GM12878 (cell line): ENCODE results near the gene CYP46A1. TPM values are rescaled to one million over a fixed set of nuclear protein-coding genes. Genes with fewer than 3 reads are reported as not detected.

ENCODE experiments used
- ATAC-seq: fragments of 200-7000 bp; cut with Tn5 transposase; 3 replicates; pipeline ENCODE4 v1.9.1; 2020; ENCODE audit warnings: mild to moderate bottlenecking, moderate library complexity
- BruUV-seq: library from RNA; stranded (reverse); fragments of 400-500 nt; replicated peaks from 2 replicates; lab custom pipeline; 2021; lab: Mats Ljungman, UMichigan
- CTCF ChIA-PET: fragments of 300-600 bp; sonication (Branson Sonifier 250); formaldehyde crosslinking; extraction: SDS; loops from one replicate; lab custom pipeline; 2021; ENCODE audit warnings: inconsistent platforms; lab: Yijun Ruan, JAX
- POLR2A ChIA-PET: fragments of 350-600 bp; formaldehyde crosslinking; extraction: SDS; loops from one replicate; lab custom pipeline; 2021; ENCODE audit warnings: inconsistent platforms; lab: Charles Lee
- RAD21 ChIA-PET: fragments of 300-600 bp; sonication (Branson Sonifier 250); formaldehyde crosslinking; loops from one replicate; lab custom pipeline; 2023; ENCODE audit warnings: antibody characterized with exemption; ENCODE audit not compliant: unreplicated experiment; lab: Charles Lee
- SMC1A ChIA-PET: fragments of 300-600 bp; sonication (Branson Sonifier 250); formaldehyde crosslinking; loops from one replicate; lab custom pipeline; 2023; ENCODE audit not compliant: unreplicated experiment, uncharacterized antibody; lab: Charles Lee
- DNase-seq: peaks from one replicate; pipeline ENCODE4 v3.0.0-alpha.2; 2011; ENCODE audit warnings: low read depth, low spot score
- FAIRE-seq: peaks from 3 replicates; lab custom pipeline; 2011; peaks lifted over from hg19 to GRCh38; lab: Jason Lieb, UNC
- H2AFZ ChIP-seq: 2 replicates; pipeline ENCODE4 v1.6.0; 2011; ENCODE audit warnings: low read depth, low read length, control low read depth; ENCODE audit not compliant: control insufficient read depth
- H3K27ac ChIP-seq: 2 replicates; pipeline ENCODE4 v1.5.1; 2011; ENCODE audit warnings: control low read depth; ENCODE audit not compliant: control insufficient read depth, insufficient read depth
- H3K27me3 ChIP-seq, 2 experiments: replicated peaks in 1 of 2; 2 replicates each; pipeline versions ENCODE4 v1.6.0 to v1.6.1; 2011; ENCODE audit warnings: low read length in 1 of 2; ENCODE audit not compliant: control insufficient read depth in 2 of 2, insufficient read depth in 2 of 2
- H3K36me3 ChIP-seq, 2 experiments: 2 replicates each; pipeline ENCODE4 v1.5.1; 2011; ENCODE audit warnings: low read length in 1 of 2; ENCODE audit not compliant: control insufficient read depth in 2 of 2, insufficient read depth in 2 of 2
- H3K4me1 ChIP-seq: 2 replicates; pipeline ENCODE4 v1.6.1; 2011; ENCODE audit warnings: mild to moderate bottlenecking, low read length, moderate library complexity, mixed read lengths; ENCODE audit not compliant: control insufficient read depth, insufficient read depth
- H3K4me2 ChIP-seq: 2 replicates; pipeline ENCODE4 v1.6.0; 2011; ENCODE audit warnings: control low read depth; ENCODE audit not compliant: control insufficient read depth, insufficient read depth
- H3K4me3 ChIP-seq: fragments of 200-600 bp; sonication (generic); 2 replicates; pipeline ENCODE4 v1.5.1; 2016
- H3K79me2 ChIP-seq: 2 replicates; pipeline ENCODE4 v1.6.0; 2011; ENCODE audit warnings: low read length; ENCODE audit not compliant: control insufficient read depth, insufficient read depth
- H3K9ac ChIP-seq: 2 replicates; pipeline ENCODE4 v1.8.0; 2011; ENCODE audit warnings: low read length, control low read depth, mixed read lengths; ENCODE audit not compliant: control insufficient read depth, insufficient read depth
- H3K9me3 ChIP-seq: replicated peaks from 3 replicates; pipeline ENCODE4 v1.5.1; 2011; ENCODE audit warnings: mild to moderate bottlenecking, low read length; ENCODE audit not compliant: control insufficient read depth, insufficient read depth
- H4K20me1 ChIP-seq: 2 replicates; pipeline ENCODE4 v1.6.0; 2011; ENCODE audit not compliant: control insufficient read depth, insufficient read depth
- BACH1 ChIP-seq: fragments of 450-650 bp; IDR thresholded peaks from 2 replicates; pipeline ENCODE4 v1.6.1; 2017; ENCODE audit warnings: mild to moderate bottlenecking, borderline replicate concordance
- CHD1 ChIP-seq: IDR thresholded peaks from 2 replicates; pipeline ENCODE4 v1.6.1; 2012; ENCODE audit warnings: low read depth, low read length, improper control_type of control experiment
- CREM ChIP-seq: IDR thresholded peaks from 2 replicates; pipeline ENCODE4 v1.6.1; 2014; ENCODE audit warnings: antibody characterized with exemption, low read depth
- ELK1 ChIP-seq: IDR thresholded peaks from 2 replicates; pipeline ENCODE4 v1.6.1; 2012; ENCODE audit warnings: low read depth, low read length, improper control_type of control experiment
- HDAC2 ChIP-seq: fragments of 200-600 bp; sonication (generic); IDR thresholded peaks from 2 replicates; pipeline ENCODE4 v1.6.1; 2017
- MLLT1 ChIP-seq: fragments of 450-650 bp; IDR thresholded peaks from 2 replicates; pipeline ENCODE4 v1.6.1; 2016; ENCODE audit warnings: mild to moderate bottlenecking
- NBN ChIP-seq: fragments of 450-650 bp; IDR thresholded peaks from 2 replicates; pipeline ENCODE4 v1.6.1; 2016
- NR2F1 ChIP-seq: fragments of 450-650 bp; conservative IDR thresholded peaks from 2 replicates; pipeline ENCODE4 v1.6.1; 2017; ENCODE audit warnings: mild to moderate bottlenecking
- PAX5 ChIP-seq: IDR thresholded peaks from 2 replicates; pipeline ENCODE4 v1.6.1; 2011; ENCODE audit warnings: low read depth, low read length, borderline replicate concordance
- POLR2AphosphoS2 ChIP-seq: IDR thresholded peaks from 2 replicates; pipeline ENCODE4 v1.6.1; 2011; ENCODE audit warnings: low read depth, mild to moderate bottlenecking, low read length, improper control_type of control experiment, moderate library complexity
- STAT3 ChIP-seq: IDR thresholded peaks from 2 replicates; pipeline ENCODE4 v1.6.1; 2011; ENCODE audit warnings: low read depth, low read length, improper control_type of control experiment
- SUZ12 ChIP-seq: fragments of 200-600 bp; sonication (generic); IDR thresholded peaks from one replicate; pipeline ENCODE4 v1.6.1; 2018; ENCODE audit warnings: antibody characterized with exemption, mild to moderate bottlenecking; ENCODE audit not compliant: unreplicated experiment
- TBL1XR1 ChIP-seq: IDR thresholded peaks from 2 replicates; pipeline ENCODE4 v1.6.1; 2012; ENCODE audit warnings: low read depth, low read length, improper control_type of control experiment
- YBX1 ChIP-seq: fragments of 450-650 bp; IDR thresholded peaks from 2 replicates; pipeline ENCODE4 v1.6.1; 2016; ENCODE audit warnings: antibody characterized with exemption
- ZBTB33 ChIP-seq: fragments of 450-650 bp; IDR thresholded peaks from 2 replicates; pipeline ENCODE4 v1.6.1; 2017; ENCODE audit warnings: mild to moderate bottlenecking
- ZNF274 ChIP-seq: IDR thresholded peaks from one replicate; pipeline ENCODE4 v1.8.0; 2011; ENCODE audit not compliant: insufficient read length, insufficient read depth
- ZNF384 ChIP-seq: IDR thresholded peaks from 2 replicates; pipeline ENCODE4 v1.6.1; 2012; ENCODE audit warnings: low read depth, mild to moderate bottlenecking, low read length, improper control_type of control experiment, borderline replicate concordance
- WGBS: methylation state at CpG from one replicate; pipeline ENCODE4 v1.1.6; 2016; ENCODE audit warnings: low lambda C conversion rate; ENCODE audit not compliant: insufficient replicate concordance, insufficient coverage; ENCODE audit errors: missing lambda C conversion rate; 5-methylcytosine and 5-hydroxymethylcytosine counted together
- in situ Hi-C: fragments of 300-500 bp; cut with MboI; formaldehyde crosslinking; loops from 9 replicates; pipeline ENCODE4 v1.14.3; 2018; ENCODE audit warnings: mixed read lengths
- intact Hi-C: fragments of 100-400 bp; cut with micrococcal nuclease; formaldehyde crosslinking; loops from one replicate; pipeline ENCODE4 v1.14.2; 2022; ENCODE audit not compliant: unreplicated experiment
- polyA plus RNA-seq, 11 experiments: library from polyadenylated mRNA; depleted of rRNA in 4 of 11; unstranded in 6 of 11; stranded (reverse) in 5 of 11; fragments of >200 nt; fragmentation: Nextera tagmentation in 4 of 11; fragmentation: Illumina TruSeq in 1 of 11; extraction: Ambion mirVana in 4 of 11; extraction: Trizol in 1 of 11; gene quantifications; 1 replicate in 1 of 11; 2 replicates in 10 of 11; pipeline versions ENCODE4 v1.2.1 to v1.2.3, GENCODE V29; 2011 to 2016; ENCODE audit warnings: inconsistent platforms in 2 of 11, missing spikeins in 2 of 11, low read depth in 1 of 11
- total RNA-seq, 4 experiments: library from RNA; depleted of rRNA in 3 of 4; stranded (reverse); fragments of >200 nt in 3 of 4; fragmentation: Illumina TruSeq in 1 of 4; extraction: Trizol in 1 of 4; gene quantifications; 2 replicates each; pipeline versions ENCODE4 v1.2.1 to v1.2.3, GENCODE V29; 2013 to 2021

CYP46A1 gene
- total and polyA plus RNA-seq, 10 of the 15 experiments (the other 5 are each of a cell fraction or from before 2014, with no cell fraction given), result 0.04 to 0.11 TPM; not detected in 8

GRCh38 chr14:99725774-99726537, 41.9 kb downstream of the CYP46A1 start (continued):
- TF ChIP-seq MLLT1 (no peak), HDAC2 (no peak), YBX1 (no peak)

- Histone ChIP-seq H3K27me3 (no peaks in the 10 kb centered on the region; a peak in 4 of 4 replicates), H4K20me1 (no peaks in the 10 kb centered on the region), H3K4me3 (no peak overlapping the region), H3K4me1 (no peaks in the 10 kb centered on the region), H3K9ac (no peak overlapping the region), H3K27ac (no peak overlapping the region), H3K79me2 (no peaks in the 10 kb centered on the region), H3K9me3 (no peaks in the 10 kb centered on the region), H3K36me3 (no peaks in the 10 kb centered on the region), H2AFZ (no peak overlapping the region), H3K4me2 (no peak overlapping the region)
- no peak for ATAC-seq
- intact Hi-C loops (no loop called here), in situ Hi-C loops (no loop called here)
- no TSS peak for BruUV-seq
- FAIRE-seq, result no peak
- 62% methylated on average over 14 of the region's 26 CpGs for WGBS
- ChIA-PET CTCF (no interaction called here), POLR2A (interaction anchor here (0.5 kb wide), 1 partner anchor 156 kb away, joined by 3 read pairs; no protein-coding TSS in a partner anchor), RAD21 (no interaction called here), SMC1A (no interaction called here)
- no peak for DNase-seq
- no peak for TF ChIP-seq NBN
- TF ChIP-seq ZNF384, result no peak
- TF ChIP-seq ELK1, result no peak
- TF ChIP-seq TBL1XR1, result no peak
- TF ChIP-seq PAX5, result no peak
- no peak for TF ChIP-seq SUZ12
- TF ChIP-seq CHD1, result no peak
- no peak for TF ChIP-seq BACH1
- no peak for TF ChIP-seq MLLT1
- TF ChIP-seq ZBTB33, result no peak
- TF ChIP-seq POLR2AphosphoS2, result no peak
- no peak for TF ChIP-seq CREM
- no peak for TF ChIP-seq ZNF274
- no peak for TF ChIP-seq HDAC2
- TF ChIP-seq NR2F1, result no peak
- no peak for TF ChIP-seq STAT3
- no peak for TF ChIP-seq YBX1
Observed at GRCh38 chr14:99726538-99727095, 42.5 kb downstream of the CYP46A1 start.
